Measurements from ENCODE around the gene PTBP1. TPM values are rescaled to one million over a fixed set of nuclear protein-coding genes. Genes with fewer than 3 reads are reported as not detected.

The PTBP1 gene
- total and polyA plus RNA-seq, 9 of the 15 experiments (the other 6 are each of a cell fraction or from before 2014, with no cell fraction given), result 14.0 to 759 (median 234) TPM

DNA sequence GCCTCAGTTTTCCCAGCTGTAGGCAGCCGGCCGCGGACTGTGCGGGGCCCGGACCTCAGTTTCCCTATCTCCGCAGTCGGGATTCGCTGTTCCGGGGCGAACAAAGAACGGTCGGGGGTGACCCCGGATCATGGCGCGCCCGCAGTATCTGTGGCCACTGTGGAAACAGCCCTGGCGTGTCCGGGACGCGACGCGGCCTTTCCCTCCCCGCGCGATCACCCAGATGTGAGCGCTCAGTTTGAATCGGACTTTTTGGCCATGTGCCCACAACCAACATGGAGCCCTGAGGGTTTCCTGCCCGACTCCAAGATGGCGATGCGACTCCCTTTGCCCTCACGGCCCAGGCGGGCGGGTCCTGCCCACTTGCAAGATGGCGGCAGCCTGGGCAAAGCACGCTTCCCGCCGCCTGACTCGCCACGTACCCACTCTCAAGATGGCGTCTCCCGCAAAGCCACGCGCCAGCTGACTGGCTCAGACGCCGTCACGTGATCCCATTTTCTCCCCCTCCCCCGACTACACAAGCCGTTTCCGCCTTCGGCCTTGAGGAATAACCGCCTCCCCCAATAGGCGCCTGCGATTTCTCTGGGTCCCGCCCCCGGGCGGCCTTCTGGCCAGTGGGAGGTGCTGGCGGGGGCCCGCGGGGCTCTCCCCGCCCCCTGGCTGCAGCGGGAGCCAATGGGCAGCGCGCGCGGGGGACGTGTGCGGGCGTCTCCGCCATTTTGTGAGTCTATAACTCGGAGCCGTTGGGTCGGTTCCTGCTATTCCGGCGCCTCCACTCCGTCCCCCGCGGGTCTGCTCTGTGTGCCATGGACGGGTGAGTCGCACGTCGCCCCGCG is at the start of gene PTBP1 (continued):
- TF ChIP-seq MYBL2 (IDR thresholded peaks at IDR 0.05; ENCODE audit: low read depth) (peak; percentile 86), MYBL2 (CRISPR knock-in tag; IDR thresholded peaks at IDR 0.05; ENCODE audit: borderline replicate concordance) (no peak), DIDO1 (tag; IDR thresholded peaks at IDR 0.05; ENCODE audit: low read depth) (peak; percentile 58; the same call in 1 of the 2 replicates), LARP7 (IDR thresholded peaks at IDR 0.05) (no peak), FOXP1 (CRISPR knock-in tag; IDR thresholded peaks at IDR 0.05) (0 out of 2 replicates have a peak, but pooled peaks have one; percentile 49), STAT5A (IDR thresholded peaks at IDR 0.05; ENCODE audit: borderline replicate concordance, low read length) (peak; percentile 11; the same call in 1 of the 2 replicates), COPS2 (conservative IDR thresholded peaks at IDR 0.05) (no peak), SIN3A (IDR thresholded peaks at IDR 0.05; ENCODE audit: borderline replicate concordance in 2 of 2, control insufficient read depth in 1 of 2, low read depth in 2 of 2, low read length in 2 of 2) (peak; percentile 68 to 82; a peak in 1 of 4 replicates), ARNT (IDR thresholded peaks at IDR 0.05) (0 out of 4 replicates have a peak, but pooled peaks of 1 of the 2 experiments have one; percentile 31), ATF7 (IDR thresholded peaks at IDR 0.05) (peak; percentile 88), GABPB2 (CRISPR knock-in tag; conservative IDR thresholded peaks at IDR 0.05) (no peak), TGIF2 (CRISPR knock-in tag; IDR thresholded peaks at IDR 0.05) (no peak), SMARCE1 (IDR thresholded peaks at IDR 0.05) (no peak), EP400 (IDR thresholded peaks at IDR 0.05) (peak; percentile 100), ZNF12 (CRISPR knock-in tag; IDR thresholded peaks at IDR 0.05) (0 out of 2 replicates have a peak, but pooled peaks have one; percentile 44), ZNF436 (CRISPR knock-in tag; IDR thresholded peaks at IDR 0.05) (no peak)
- TF ChIP-seq, protein P1, sequence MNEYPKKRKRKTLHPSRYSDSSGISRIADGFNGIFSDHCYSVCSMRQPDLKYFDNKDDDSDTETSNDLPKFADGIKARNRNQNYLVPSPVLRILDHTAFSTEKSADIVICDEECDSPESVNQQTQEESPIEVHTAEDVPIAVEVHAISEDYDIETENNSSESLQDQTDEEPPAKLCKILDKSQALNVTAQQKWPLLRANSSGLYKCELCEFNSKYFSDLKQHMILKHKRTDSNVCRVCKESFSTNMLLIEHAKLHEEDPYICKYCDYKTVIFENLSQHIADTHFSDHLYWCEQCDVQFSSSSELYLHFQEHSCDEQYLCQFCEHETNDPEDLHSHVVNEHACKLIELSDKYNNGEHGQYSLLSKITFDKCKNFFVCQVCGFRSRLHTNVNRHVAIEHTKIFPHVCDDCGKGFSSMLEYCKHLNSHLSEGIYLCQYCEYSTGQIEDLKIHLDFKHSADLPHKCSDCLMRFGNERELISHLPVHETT (CRISPR knock-in tag; conservative IDR thresholded peaks at IDR 0.05 in 1 of 2, IDR thresholded peaks at IDR 0.05 in 1 of 2), result peak in 1 of 2 experiments; percentile 92; a peak in 2 of 4 replicates
- TF ChIP-seq, protein P2, sequence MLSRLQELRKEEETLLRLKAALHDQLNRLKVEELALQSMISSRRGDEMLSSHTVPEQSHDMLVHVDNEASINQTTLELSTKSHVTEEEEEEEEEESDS (CRISPR knock-in tag; IDR thresholded peaks at IDR 0.05), result no peak
- TF ChIP-seq, protein P3, sequence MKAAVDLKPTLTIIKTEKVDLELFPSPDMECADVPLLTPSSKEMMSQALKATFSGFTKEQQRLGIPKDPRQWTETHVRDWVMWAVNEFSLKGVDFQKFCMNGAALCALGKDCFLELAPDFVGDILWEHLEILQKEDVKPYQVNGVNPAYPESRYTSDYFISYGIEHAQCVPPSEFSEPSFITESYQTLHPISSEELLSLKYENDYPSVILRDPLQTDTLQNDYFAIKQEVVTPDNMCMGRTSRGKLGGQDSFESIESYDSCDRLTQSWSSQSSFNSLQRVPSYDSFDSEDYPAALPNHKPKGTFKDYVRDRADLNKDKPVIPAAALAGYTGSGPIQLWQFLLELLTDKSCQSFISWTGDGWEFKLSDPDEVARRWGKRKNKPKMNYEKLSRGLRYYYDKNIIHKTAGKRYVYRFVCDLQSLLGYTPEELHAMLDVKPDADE (conservative IDR thresholded peaks at IDR 0.05; ENCODE audit: control insufficient read depth, low read depth, low read length), result peak; percentile 97
- TF ChIP-seq, protein P4, sequence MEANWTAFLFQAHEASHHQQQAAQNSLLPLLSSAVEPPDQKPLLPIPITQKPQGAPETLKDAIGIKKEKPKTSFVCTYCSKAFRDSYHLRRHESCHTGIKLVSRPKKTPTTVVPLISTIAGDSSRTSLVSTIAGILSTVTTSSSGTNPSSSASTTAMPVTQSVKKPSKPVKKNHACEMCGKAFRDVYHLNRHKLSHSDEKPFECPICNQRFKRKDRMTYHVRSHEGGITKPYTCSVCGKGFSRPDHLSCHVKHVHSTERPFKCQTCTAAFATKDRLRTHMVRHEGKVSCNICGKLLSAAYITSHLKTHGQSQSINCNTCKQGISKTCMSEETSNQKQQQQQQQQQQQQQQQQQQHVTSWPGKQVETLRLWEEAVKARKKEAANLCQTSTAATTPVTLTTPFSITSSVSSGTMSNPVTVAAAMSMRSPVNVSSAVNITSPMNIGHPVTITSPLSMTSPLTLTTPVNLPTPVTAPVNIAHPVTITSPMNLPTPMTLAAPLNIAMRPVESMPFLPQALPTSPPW (CRISPR knock-in tag; IDR thresholded peaks at IDR 0.05), result peak; percentile 97
- TF ChIP-seq, protein P5, sequence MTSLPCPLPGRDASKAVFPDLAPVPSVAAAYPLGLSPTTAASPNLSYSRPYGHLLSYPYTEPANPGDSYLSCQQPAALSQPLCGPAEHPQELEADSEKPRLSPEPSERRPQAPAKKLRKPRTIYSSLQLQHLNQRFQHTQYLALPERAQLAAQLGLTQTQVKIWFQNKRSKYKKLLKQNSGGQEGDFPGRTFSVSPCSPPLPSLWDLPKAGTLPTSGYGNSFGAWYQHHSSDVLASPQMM (CRISPR knock-in tag; IDR thresholded peaks at IDR 0.05), result no peak

Measured in K562 (cell line).